ENCODE results near the gene GPR155. TPM values are rescaled to one million over a fixed set of nuclear protein-coding genes. Genes with fewer than 3 reads are reported as not detected.
"Not testable (repeated sequence)": the region's sequence is repeated elsewhere in the genome, so short reads cannot be mapped to it uniquely, and the experiment has no call there.

Gene GPR155
- total RNA-seq, 2 experiments from 2014 or later, result 1.9 TPM

DNA sequence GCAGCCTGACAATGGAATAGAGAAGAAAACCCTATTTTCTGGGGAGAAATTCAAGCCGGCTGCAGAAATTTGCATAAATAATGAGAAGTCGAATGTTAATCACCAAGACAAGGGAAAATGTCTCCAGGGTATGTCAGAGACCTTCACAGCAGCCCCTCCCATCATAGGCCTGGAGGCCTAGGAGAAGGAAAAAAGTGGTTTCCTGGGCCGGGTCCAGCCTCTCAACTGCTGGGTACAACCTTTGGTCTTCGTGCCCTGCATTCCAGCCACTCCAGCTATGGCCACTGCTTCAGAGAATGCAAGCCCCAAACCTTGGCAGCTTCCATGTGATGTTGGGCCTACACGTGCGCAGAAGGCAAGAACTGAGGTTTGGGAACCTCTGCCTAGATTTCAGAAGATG, 97.3 kb downstream of the GPR155 start:
- ChIA-PET CTCF (ENCODE audit: unreplicated experiment) (no interaction called here), POLR2A (interaction anchor here (0.6 kb wide), 1 partner anchor 23 kb away, joined by 3 read pairs; no protein-coding TSS in a partner anchor)
- Histone ChIP-seq H3K27ac (ENCODE audit: low read depth, low read length, poor library complexity, severe bottlenecking) (no peak overlapping the region), H3K4me1 (ENCODE audit: insufficient read depth, low read length, poor library complexity, severe bottlenecking) (peaks cover 8% of the 10 kb centered on the region), H2AFZ (ENCODE audit: low read length) (no peak overlapping the region), H3K9me3 (ENCODE audit: low read length) (no peaks in the 10 kb centered on the region), H4K20me1 (ENCODE audit: insufficient read depth, low read length) (no peaks in the 10 kb centered on the region), H3K79me2 (ENCODE audit: insufficient read depth, low read depth, low read length) (peaks cover 12% of the 10 kb centered on the region), H3K36me3 (ENCODE audit: insufficient read depth, low read length) (peaks cover 26% of the 10 kb centered on the region), H3K4me3 (ENCODE audit: low read depth, low read length, poor library complexity, severe bottlenecking) (no peak overlapping the region), H3K4me2 (ENCODE audit: low read length) (no peak overlapping the region), H3K9me2 (ENCODE audit: insufficient read depth, low read length) (no peaks in the 10 kb centered on the region)
- intact Hi-C loops (cut with micrococcal nuclease; ENCODE audit: unreplicated experiment), result no loop called here
- no TSS peak for BruUV-seq (replicated peaks)
- TF ChIP-seq, protein P1, sequence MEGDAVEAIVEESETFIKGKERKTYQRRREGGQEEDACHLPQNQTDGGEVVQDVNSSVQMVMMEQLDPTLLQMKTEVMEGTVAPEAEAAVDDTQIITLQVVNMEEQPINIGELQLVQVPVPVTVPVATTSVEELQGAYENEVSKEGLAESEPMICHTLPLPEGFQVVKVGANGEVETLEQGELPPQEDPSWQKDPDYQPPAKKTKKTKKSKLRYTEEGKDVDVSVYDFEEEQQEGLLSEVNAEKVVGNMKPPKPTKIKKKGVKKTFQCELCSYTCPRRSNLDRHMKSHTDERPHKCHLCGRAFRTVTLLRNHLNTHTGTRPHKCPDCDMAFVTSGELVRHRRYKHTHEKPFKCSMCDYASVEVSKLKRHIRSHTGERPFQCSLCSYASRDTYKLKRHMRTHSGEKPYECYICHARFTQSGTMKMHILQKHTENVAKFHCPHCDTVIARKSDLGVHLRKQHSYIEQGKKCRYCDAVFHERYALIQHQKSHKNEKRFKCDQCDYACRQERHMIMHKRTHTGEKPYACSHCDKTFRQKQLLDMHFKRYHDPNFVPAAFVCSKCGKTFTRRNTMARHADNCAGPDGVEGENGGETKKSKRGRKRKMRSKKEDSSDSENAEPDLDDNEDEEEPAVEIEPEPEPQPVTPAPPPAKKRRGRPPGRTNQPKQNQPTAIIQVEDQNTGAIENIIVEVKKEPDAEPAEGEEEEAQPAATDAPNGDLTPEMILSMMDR (conservative IDR thresholded peaks at IDR 0.05; ENCODE audit: low read length), result no peak
- TF ChIP-seq EZH2phosphoT487 (IDR thresholded peaks at IDR 0.05; ENCODE audit: borderline replicate concordance, low read depth, low read length), result no peak
- no peak for DNase-seq (ENCODE audit: low spot score)

DNA sequence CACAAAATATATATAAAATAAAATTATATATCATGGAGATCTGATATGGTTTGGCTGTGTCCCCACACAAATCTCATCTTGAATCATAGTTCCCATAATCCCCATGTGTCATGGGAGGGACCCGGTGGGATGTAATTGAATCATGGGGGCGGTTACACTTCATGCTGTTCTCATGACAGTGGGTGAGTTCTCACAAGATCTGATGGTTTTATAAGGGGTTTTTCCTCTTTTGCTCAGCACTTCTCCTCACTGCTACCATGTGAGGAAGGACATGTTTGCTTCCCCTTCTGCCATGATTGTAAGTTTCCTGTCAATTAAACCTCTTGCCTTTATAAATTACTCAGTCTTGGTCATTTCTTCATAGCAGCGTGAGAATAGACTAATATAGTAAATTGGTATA, 98.1 kb downstream of the GPR155 start:
- peaks cover 29% of the 10 kb centered on the region for H3K36me3 ChIP-seq (ENCODE audit: insufficient read depth, low read length)
- POLR2A ChIA-PET; H3K9me2 ChIP-seq (ENCODE audit: insufficient read depth, low read length); H3K4me3 ChIP-seq (ENCODE audit: low read depth, low read length, poor library complexity, severe bottlenecking); CTCF ChIA-PET (ENCODE audit: unreplicated experiment); H3K9me3 ChIP-seq (ENCODE audit: low read length); H3K4me2 ChIP-seq (ENCODE audit: low read length); H4K20me1 ChIP-seq (ENCODE audit: insufficient read depth, low read length); BruUV-seq (replicated peaks); H3K4me1 ChIP-seq (ENCODE audit: insufficient read depth, low read length, poor library complexity, severe bottlenecking); H3K27ac ChIP-seq (ENCODE audit: low read depth, low read length, poor library complexity, severe bottlenecking); H3K79me2 ChIP-seq (ENCODE audit: insufficient read depth, low read depth, low read length); DNase-seq (ENCODE audit: low spot score); intact Hi-C loops (cut with micrococcal nuclease; ENCODE audit: unreplicated experiment); H2AFZ ChIP-seq (ENCODE audit: low read length): not testable (repeated sequence)

DNA sequence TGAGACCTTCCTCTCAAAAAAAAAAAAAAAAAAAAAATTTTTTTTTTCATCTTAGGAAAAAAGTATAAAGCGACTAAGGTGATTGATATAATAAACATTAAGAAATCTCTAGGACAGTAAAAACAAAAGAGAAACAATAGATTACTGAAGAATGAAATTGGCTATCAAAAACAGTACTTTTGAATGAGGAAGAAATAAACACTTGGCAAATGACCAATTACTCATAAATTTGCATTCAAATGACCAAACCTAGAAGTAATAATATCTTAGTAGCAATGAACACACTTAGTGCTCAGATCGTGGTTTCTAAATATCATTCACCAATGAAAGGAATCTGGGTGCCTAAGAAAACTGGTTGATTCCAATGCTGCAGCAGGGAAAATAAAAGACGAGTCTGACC, 101.6 kb downstream of the GPR155 start:
- no peak overlapping the region for H3K27ac ChIP-seq (ENCODE audit: low read depth, low read length, poor library complexity, severe bottlenecking)
- TF ChIP-seq, protein P1 (conservative IDR thresholded peaks at IDR 0.05; ENCODE audit: low read length), result no peak
- TF ChIP-seq EZH2phosphoT487 (IDR thresholded peaks at IDR 0.05; ENCODE audit: borderline replicate concordance, low read depth, low read length), result no peak
- H3K4me3 ChIP-seq (ENCODE audit: low read depth, low read length, poor library complexity, severe bottlenecking), result no peak overlapping the region
- H2AFZ ChIP-seq (ENCODE audit: low read length), result no peak overlapping the region
- H3K4me2 ChIP-seq (ENCODE audit: low read length), result no peak overlapping the region
- no peaks in the 10 kb centered on the region for H3K9me2 ChIP-seq (ENCODE audit: insufficient read depth, low read length)
- H4K20me1 ChIP-seq (ENCODE audit: insufficient read depth, low read length), result no peaks in the 10 kb centered on the region
- no peaks in the 10 kb centered on the region for H3K9me3 ChIP-seq (ENCODE audit: low read length)
- no peak for DNase-seq (ENCODE audit: low spot score)
- no TSS peak for BruUV-seq (replicated peaks)
- H3K36me3 ChIP-seq (ENCODE audit: insufficient read depth, low read length), result peaks cover 23% of the 10 kb centered on the region
- H3K79me2 ChIP-seq (ENCODE audit: insufficient read depth, low read depth, low read length), result no peaks in the 10 kb centered on the region
- intact Hi-C loops (cut with micrococcal nuclease; ENCODE audit: unreplicated experiment), result no loop called here
- ChIA-PET POLR2A (no interaction called here), CTCF (ENCODE audit: unreplicated experiment) (no interaction called here)
- no peaks in the 10 kb centered on the region for H3K4me1 ChIP-seq (ENCODE audit: insufficient read depth, low read length, poor library complexity, severe bottlenecking)
